Measurements from ENCODE around the gene IGFL1. TPM values are rescaled to one million over a fixed set of nuclear protein-coding genes. Genes with fewer than 3 reads are reported as not detected.

The IGFL1 gene
- total and polyA plus RNA-seq, 2 of the 4 experiments (the other 2 are of a cell fraction): not detected

DNA sequence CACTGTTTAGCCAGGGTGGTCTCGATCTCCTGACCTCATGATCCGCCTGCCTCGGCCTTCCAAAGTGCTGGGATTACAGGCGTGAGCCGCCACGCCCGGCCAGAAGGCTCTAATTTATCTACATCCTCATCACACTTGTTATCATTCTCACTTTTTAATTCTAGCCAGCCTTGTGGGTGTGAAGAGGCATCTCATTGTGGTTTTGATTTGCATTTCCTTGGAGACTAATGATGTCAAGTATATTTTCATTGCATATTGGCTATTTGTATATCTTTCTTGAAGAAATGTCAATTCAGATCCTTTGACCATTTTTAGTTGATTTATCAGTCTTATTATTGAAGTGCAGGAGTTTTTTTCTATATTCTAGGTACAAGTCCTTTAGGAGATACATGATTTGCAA is 39.6 kb downstream of the IGFL1 start:
- Histone ChIP-seq H4K20me1 (ENCODE audit: insufficient read depth, low read length) (no peaks in the 10 kb centered on the region; the same call in 1 of the 2 replicates), H3K9me3 (ENCODE audit: control insufficient read depth, insufficient read depth, low read length) (no peaks in the 10 kb centered on the region), H2BK20ac (ENCODE audit: low read depth, low read length) (no peak overlapping the region), H4K5ac (ENCODE audit: low read depth, low read length) (no peak overlapping the region), H2BK120ac (ENCODE audit: low read depth, low read length) (no peak overlapping the region), H3K9me1 (ENCODE audit: insufficient read depth, low read length) (peaks cover 3% of the 10 kb centered on the region; the same call in 1 of the 2 replicates), H2AFZ (replicated peaks; ENCODE audit: low read length, poor library complexity) (no peak overlapping the region), H3K79me1 (ENCODE audit: low read depth in 1 of 2, low read length in 2 of 2) (no peaks in the 10 kb centered on the region), H4K91ac (ENCODE audit: insufficient read depth, low read depth, low read length) (no peak overlapping the region), H3K4ac (ENCODE audit: low read depth, low read length) (no peak overlapping the region), H3K14ac (replicated peaks; ENCODE audit: low read depth, low read length) (no peak overlapping the region), H3K18ac (ENCODE audit: low read depth, low read length) (no peak overlapping the region), H3K4me1 (ENCODE audit: control insufficient read depth, insufficient read depth, low read length) (peaks cover 3% of the 10 kb centered on the region; the same call in 1 of the 2 replicates), H3K4me3 (ENCODE audit: insufficient read depth, low read depth, low read length) (no peak overlapping the region), H3K27me3 (ENCODE audit: control insufficient read depth, insufficient read depth, low read length) (peaks cover 23% of the 10 kb centered on the region), H2BK5ac (ENCODE audit: low read depth, low read length, poor library complexity, severe bottlenecking) (no peak overlapping the region), H3K23ac (ENCODE audit: low read depth, low read length) (no peak overlapping the region), H3K36me3 (ENCODE audit: control insufficient read depth, insufficient read depth, low read length) (no peaks in the 10 kb centered on the region), H3K56ac (ENCODE audit: extremely low read depth, insufficient read depth, low read length) (no peak overlapping the region), H2AK9ac (replicated peaks; ENCODE audit: low read depth, low read length, poor library complexity) (no peak overlapping the region), H3K9ac (ENCODE audit: low read depth, low read length) (no peak overlapping the region), H3K4me2 (ENCODE audit: low read depth, low read length) (no peak overlapping the region), H3K27ac (ENCODE audit: insufficient read depth, low read length) (no peak overlapping the region), H2AK5ac (ENCODE audit: low read depth, low read length) (no peak overlapping the region), H2BK15ac (ENCODE audit: low read depth, low read length) (no peak overlapping the region), H4K8ac (ENCODE audit: low read depth in 2 of 2, low read length in 2 of 2) (no peak overlapping the region)
- dilution Hi-C loops (cut with HindIII; ENCODE audit: low sequenced_read_pairs, unreplicated experiment) (no loop called here), in situ Hi-C loops (cut with MboI; ENCODE audit: low sequenced_read_pairs) (loop anchor here (5.0 kb wide), 2 partner anchors 187 to 242 kb away; no protein-coding TSS in a partner anchor), intact Hi-C loops (cut with micrococcal nuclease) (no loop called here)
- no CpG with 5 or more reads among the region's 7 CpGs for WGBS, 2 experiments (ENCODE audit: extremely low coverage in 2 of 2, insufficient read length in 1 of 2)
- BruUV-seq (replicated peaks): no TSS peak
- ChIA-PET CTCF (no interaction called here), POLR2A (ENCODE audit: unreplicated experiment) (no interaction called here)
- DNase-seq: no peak
- no peak for ATAC-seq (ENCODE audit: low read depth)
- TF ChIP-seq CEBPB (IDR thresholded peaks at IDR 0.05; ENCODE audit: low read depth, low read length): no peak
- no peak for TF ChIP-seq RAD21 (IDR thresholded peaks at IDR 0.05; ENCODE audit: low read length)
- TF ChIP-seq POLR2A (IDR thresholded peaks at IDR 0.05; ENCODE audit: low read depth, low read length): no peak
- no peak for TF ChIP-seq RFX5 (IDR thresholded peaks at IDR 0.05; ENCODE audit: low read depth, low read length)
- TF ChIP-seq MAFK (IDR thresholded peaks at IDR 0.05; ENCODE audit: low read depth, low read length): no peak
- TF ChIP-seq SMC3 (IDR thresholded peaks at IDR 0.05; ENCODE audit: low read depth, low read length): no peak
- TF ChIP-seq RCOR1 (IDR thresholded peaks at IDR 0.05; ENCODE audit: insufficient replicate concordance, low read length): no peak
- TF ChIP-seq MAZ (IDR thresholded peaks at IDR 0.05; ENCODE audit: borderline replicate concordance, low read depth, low read length): no peak
- TF ChIP-seq, protein P1, sequence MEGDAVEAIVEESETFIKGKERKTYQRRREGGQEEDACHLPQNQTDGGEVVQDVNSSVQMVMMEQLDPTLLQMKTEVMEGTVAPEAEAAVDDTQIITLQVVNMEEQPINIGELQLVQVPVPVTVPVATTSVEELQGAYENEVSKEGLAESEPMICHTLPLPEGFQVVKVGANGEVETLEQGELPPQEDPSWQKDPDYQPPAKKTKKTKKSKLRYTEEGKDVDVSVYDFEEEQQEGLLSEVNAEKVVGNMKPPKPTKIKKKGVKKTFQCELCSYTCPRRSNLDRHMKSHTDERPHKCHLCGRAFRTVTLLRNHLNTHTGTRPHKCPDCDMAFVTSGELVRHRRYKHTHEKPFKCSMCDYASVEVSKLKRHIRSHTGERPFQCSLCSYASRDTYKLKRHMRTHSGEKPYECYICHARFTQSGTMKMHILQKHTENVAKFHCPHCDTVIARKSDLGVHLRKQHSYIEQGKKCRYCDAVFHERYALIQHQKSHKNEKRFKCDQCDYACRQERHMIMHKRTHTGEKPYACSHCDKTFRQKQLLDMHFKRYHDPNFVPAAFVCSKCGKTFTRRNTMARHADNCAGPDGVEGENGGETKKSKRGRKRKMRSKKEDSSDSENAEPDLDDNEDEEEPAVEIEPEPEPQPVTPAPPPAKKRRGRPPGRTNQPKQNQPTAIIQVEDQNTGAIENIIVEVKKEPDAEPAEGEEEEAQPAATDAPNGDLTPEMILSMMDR (conservative IDR thresholded peaks at IDR 0.05; ENCODE audit: low read depth, low read length): no peak
- TF ChIP-seq BHLHE40 (IDR thresholded peaks at IDR 0.05; ENCODE audit: low read depth, low read length): no peak
- TF ChIP-seq, protein P2, sequence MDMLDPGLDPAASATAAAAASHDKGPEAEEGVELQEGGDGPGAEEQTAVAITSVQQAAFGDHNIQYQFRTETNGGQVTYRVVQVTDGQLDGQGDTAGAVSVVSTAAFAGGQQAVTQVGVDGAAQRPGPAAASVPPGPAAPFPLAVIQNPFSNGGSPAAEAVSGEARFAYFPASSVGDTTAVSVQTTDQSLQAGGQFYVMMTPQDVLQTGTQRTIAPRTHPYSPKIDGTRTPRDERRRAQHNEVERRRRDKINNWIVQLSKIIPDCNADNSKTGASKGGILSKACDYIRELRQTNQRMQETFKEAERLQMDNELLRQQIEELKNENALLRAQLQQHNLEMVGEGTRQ (IDR thresholded peaks at IDR 0.05; ENCODE audit: low read depth, low read length): no peak
- TF ChIP-seq, protein P3, sequence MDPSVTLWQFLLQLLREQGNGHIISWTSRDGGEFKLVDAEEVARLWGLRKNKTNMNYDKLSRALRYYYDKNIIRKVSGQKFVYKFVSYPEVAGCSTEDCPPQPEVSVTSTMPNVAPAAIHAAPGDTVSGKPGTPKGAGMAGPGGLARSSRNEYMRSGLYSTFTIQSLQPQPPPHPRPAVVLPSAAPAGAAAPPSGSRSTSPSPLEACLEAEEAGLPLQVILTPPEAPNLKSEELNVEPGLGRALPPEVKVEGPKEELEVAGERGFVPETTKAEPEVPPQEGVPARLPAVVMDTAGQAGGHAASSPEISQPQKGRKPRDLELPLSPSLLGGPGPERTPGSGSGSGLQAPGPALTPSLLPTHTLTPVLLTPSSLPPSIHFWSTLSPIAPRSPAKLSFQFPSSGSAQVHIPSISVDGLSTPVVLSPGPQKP (IDR thresholded peaks at IDR 0.05; ENCODE audit: borderline replicate concordance, low read depth, low read length): no peak
- no peak for TF ChIP-seq NFE2L2 (IDR thresholded peaks at IDR 0.05; ENCODE audit: low read depth, low read length)
- TF ChIP-seq FOS (IDR thresholded peaks at IDR 0.05; ENCODE audit: low read depth, low read length): no peak
- no peak for TF ChIP-seq CHD1 (IDR thresholded peaks at IDR 0.05; ENCODE audit: low read depth, low read length)
